Measurements from ENCODE around the gene ELK4. TPM values are rescaled to one million over a fixed set of nuclear protein-coding genes. Genes with fewer than 3 reads are reported as not detected.

Gene ELK4
- total and polyA plus RNA-seq, 2 of the 13 experiments (the other 11 are each of a cell fraction or from before 2014, with no cell fraction given) = 8.3 to 13.1 TPM

DNA sequence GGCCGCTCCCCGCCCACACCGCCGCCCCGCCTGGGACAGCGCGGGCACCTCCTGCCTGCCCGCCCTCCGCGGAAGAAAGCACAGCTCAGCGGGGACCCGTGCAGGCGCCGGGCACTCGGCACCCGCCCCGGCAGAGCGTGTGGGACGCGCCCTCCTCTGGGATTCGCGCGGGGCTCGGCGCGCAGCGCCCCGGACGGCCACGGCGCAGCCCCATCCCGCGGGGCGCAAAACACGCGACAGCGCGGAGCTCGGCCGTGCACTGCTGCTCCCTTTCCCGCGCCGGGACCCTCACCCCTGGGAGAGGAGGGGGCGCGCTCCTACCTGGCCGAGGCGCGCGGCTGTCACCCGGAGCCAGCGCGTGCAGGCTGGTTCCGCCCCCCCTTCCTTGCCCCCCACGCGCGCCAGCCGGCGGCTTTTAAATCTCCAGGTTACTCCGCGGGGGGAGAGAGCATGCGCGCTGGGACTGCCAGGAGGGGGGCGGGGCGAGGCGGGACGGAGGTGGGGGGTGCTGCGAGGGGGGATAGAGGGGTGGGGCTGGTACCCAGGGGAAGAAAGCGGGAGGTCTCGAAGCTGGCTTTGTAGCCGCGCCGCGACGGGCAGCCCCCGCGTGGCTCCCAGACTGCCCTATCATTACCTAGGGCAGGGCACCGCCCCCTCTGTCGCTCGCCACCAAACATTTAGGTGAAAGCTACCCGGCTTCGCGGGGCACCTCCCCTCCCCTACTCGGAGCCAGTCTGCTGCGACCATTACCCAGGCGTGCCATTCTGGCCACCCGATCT is 48.5 kb upstream of the ELK4 start, which contains the start of gene SLC45A3 (continued):
- TF ChIP-seq, protein P1, sequence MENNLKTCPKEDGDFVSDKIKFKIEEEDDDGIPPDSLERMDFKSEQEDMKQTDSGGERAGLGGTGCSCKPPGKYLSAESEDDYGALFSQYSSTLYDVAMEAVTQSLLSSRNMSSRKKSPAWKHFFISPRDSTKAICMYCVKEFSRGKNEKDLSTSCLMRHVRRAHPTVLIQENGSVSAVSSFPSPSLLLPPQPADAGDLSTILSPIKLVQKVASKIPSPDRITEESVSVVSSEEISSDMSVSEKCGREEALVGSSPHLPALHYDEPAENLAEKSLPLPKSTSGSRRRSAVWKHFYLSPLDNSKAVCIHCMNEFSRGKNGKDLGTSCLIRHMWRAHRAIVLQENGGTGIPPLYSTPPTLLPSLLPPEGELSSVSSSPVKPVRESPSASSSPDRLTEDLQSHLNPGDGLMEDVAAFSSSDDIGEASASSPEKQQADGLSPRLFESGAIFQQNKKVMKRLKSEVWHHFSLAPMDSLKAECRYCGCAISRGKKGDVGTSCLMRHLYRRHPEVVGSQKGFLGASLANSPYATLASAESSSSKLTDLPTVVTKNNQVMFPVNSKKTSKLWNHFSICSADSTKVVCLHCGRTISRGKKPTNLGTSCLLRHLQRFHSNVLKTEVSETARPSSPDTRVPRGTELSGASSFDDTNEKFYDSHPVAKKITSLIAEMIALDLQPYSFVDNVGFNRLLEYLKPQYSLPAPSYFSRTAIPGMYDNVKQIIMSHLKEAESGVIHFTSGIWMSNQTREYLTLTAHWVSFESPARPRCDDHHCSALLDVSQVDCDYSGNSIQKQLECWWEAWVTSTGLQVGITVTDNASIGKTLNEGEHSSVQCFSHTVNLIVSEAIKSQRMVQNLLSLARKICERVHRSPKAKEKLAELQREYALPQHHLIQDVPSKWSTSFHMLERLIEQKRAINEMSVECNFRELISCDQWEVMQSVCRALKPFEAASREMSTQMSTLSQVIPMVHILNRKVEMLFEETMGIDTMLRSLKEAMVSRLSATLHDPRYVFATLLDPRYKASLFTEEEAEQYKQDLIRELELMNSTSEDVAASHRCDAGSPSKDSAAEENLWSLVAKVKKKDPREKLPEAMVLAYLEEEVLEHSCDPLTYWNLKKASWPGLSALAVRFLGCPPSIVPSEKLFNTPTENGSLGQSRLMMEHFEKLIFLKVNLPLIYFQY (CRISPR knock-in tag; IDR thresholded peaks at IDR 0.05; ENCODE audit: borderline replicate concordance) = no peak; the same call in 1 of the 2 replicates
- no peak for TF ChIP-seq CENPX (CRISPR knock-in tag; IDR thresholded peaks at IDR 0.05)
- no peak for TF ChIP-seq ARID2 (CRISPR knock-in tag; IDR thresholded peaks at IDR 0.05; ENCODE audit: borderline replicate concordance)
- TF ChIP-seq, protein P2, sequence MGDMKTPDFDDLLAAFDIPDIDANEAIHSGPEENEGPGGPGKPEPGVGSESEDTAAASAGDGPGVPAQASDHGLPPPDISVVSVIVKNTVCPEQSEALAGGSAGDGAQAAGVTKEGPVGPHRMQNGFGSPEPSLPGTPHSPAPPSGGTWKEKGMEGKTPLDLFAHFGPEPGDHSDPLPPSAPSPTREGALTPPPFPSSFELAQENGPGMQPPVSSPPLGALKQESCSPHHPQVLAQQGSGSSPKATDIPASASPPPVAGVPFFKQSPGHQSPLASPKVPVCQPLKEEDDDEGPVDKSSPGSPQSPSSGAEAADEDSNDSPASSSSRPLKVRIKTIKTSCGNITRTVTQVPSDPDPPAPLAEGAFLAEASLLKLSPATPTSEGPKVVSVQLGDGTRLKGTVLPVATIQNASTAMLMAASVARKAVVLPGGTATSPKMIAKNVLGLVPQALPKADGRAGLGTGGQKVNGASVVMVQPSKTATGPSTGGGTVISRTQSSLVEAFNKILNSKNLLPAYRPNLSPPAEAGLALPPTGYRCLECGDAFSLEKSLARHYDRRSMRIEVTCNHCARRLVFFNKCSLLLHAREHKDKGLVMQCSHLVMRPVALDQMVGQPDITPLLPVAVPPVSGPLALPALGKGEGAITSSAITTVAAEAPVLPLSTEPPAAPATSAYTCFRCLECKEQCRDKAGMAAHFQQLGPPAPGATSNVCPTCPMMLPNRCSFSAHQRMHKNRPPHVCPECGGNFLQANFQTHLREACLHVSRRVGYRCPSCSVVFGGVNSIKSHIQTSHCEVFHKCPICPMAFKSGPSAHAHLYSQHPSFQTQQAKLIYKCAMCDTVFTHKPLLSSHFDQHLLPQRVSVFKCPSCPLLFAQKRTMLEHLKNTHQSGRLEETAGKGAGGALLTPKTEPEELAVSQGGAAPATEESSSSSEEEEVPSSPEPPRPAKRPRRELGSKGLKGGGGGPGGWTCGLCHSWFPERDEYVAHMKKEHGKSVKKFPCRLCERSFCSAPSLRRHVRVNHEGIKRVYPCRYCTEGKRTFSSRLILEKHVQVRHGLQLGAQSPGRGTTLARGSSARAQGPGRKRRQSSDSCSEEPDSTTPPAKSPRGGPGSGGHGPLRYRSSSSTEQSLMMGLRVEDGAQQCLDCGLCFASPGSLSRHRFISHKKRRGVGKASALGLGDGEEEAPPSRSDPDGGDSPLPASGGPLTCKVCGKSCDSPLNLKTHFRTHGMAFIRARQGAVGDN (CRISPR knock-in tag; IDR thresholded peaks at IDR 0.05) = peak; percentile 64
- no peak for TF ChIP-seq PPARG (CRISPR knock-in tag; conservative IDR thresholded peaks at IDR 0.05)
- TF ChIP-seq ONECUT2 (CRISPR knock-in tag; IDR thresholded peaks at IDR 0.05) = no peak
- TF ChIP-seq MAFK (conservative IDR thresholded peaks at IDR 0.05 in 1 of 2, IDR thresholded peaks at IDR 0.05 in 1 of 2; ENCODE audit: low read length in 2 of 2) = no peak
- TF ChIP-seq SRF (IDR thresholded peaks at IDR 0.05; ENCODE audit: low read depth, low read length) = no peak
- peak; percentile 22; the same call in 1 of the 2 replicates for TF ChIP-seq SIN3A (IDR thresholded peaks at IDR 0.05; ENCODE audit: borderline replicate concordance, low read depth, low read length)
- no peak for TF ChIP-seq CBX1 (IDR thresholded peaks at IDR 0.05; ENCODE audit: low read depth)
- peak; percentile 52; the same call in 1 of the 2 replicates for TF ChIP-seq TBX2 (CRISPR knock-in tag; IDR thresholded peaks at IDR 0.05; ENCODE audit: borderline replicate concordance)
- TF ChIP-seq, protein P3, sequence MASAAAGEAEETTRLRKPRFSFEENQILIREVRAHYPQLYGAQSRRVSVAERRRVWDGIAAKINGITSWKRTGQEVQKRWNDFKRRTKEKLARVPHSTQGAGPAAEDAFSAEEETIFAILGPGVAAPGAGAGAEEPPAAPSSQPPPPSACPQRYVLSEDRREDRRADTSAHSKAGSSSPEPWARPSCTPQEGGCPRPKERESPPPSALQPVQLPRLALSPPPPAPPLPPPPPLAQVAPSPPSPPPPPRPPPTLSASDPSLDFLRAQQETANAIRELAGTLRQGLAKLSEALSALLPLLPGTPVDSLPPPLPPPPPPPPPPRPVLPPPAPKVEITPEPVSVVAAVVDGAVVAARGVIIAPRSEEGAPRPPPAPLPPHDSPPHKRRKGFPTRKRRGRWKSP (CRISPR knock-in tag; IDR thresholded peaks at IDR 0.05) = peak; percentile 80
- no peak for TF ChIP-seq GLI4 (CRISPR knock-in tag; IDR thresholded peaks at IDR 0.05; ENCODE audit: borderline replicate concordance)
- peak; percentile 54 for TF ChIP-seq HDAC1 (CRISPR knock-in tag; IDR thresholded peaks at IDR 0.05)
- TF ChIP-seq, protein P4, sequence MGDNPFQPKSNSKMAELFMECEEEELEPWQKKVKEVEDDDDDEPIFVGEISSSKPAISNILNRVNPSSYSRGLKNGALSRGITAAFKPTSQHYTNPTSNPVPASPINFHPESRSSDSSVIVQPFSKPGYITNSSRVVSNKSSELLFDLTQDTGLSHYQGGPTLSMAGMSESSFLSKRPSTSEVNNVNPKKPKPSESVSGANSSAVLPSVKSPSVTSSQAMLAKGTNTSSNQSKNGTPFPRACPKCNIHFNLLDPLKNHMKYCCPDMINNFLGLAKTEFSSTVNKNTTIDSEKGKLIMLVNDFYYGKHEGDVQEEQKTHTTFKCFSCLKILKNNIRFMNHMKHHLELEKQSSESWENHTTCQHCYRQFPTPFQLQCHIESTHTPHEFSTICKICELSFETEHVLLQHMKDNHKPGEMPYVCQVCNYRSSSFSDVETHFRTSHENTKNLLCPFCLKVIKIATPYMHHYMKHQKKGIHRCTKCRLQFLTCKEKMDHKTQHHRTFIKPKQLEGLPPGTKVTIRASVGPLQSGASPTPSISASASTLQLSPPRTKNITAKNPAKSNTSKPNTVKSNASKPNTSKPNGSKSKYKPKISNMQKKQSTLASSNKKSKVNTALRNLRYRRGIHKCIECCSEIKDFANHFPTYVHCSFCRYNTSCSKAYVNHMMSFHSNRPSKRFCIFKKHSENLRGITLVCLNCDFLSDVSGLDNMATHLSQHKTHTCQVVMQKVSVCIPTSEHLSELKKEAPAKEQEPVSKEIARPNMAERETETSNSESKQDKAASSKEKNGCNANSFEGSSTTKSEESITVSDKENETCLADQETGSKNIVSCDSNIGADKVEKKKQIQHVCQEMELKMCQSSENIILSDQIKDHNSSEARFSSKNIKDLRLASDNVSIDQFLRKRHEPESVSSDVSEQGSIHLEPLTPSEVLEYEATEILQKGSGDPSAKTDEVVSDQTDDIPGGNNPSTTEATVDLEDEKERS (CRISPR knock-in tag; IDR thresholded peaks at IDR 0.05) = no peak
- TF ChIP-seq KLF9 (CRISPR knock-in tag; IDR thresholded peaks at IDR 0.05; ENCODE audit: low read depth) = no peak
- no peak for TF ChIP-seq ZNF225 (CRISPR knock-in tag; IDR thresholded peaks at IDR 0.05)
